Stomach (tissue), 4 donors: ENCODE results near the gene SHBG.

Experiments
- CTCF ChIP-seq, 7 experiments: fragments of 450-650 bp in 4 of 7; fragments of 200-600 bp in 3 of 7; sonication (generic) in 3 of 7; IDR thresholded peaks; one replicate each; pipeline ENCODE4 v1.5.1; 2016 to 2019; ENCODE audit warnings: antibody characterized with exemption in 7 of 7, control low read depth in 2 of 7, mild to moderate bottlenecking in 1 of 7
- EP300 ChIP-seq: sonication (generic); formaldehyde crosslinking; IDR thresholded peaks from one replicate; pipeline ENCODE4 v1.6.1; 2017; ENCODE audit warnings: antibody characterized with exemption
- POLR2A ChIP-seq, 4 donors: fragments of 450-650 bp; IDR thresholded peaks; one replicate each; pipeline ENCODE4 v1.6.1; 2016; ENCODE audit warnings: antibody characterized with exemption in 4 of 4, control low read depth in 2 of 4, mild to moderate bottlenecking in 1 of 4, moderate library complexity in 1 of 4
- POLR2AphosphoS5 ChIP-seq, 3 donors: sonication (generic); formaldehyde crosslinking; IDR thresholded peaks; one replicate each; pipeline ENCODE4 v1.6.1; 2016; ENCODE audit warnings: antibody characterized with exemption in 3 of 3

GRCh38 chr17:7667656-7668406 is 37.9 kb downstream of the SHBG start:
- TF ChIP-seq CTCF (IDR thresholded peaks at IDR 0.05) (no peak), EP300 (no peak), POLR2A (IDR thresholded peaks at IDR 0.05) (no peak), POLR2AphosphoS5 (IDR thresholded peaks at IDR 0.05) (no peak)
